ENCODE data around the gene TM7SF3.

DNA sequence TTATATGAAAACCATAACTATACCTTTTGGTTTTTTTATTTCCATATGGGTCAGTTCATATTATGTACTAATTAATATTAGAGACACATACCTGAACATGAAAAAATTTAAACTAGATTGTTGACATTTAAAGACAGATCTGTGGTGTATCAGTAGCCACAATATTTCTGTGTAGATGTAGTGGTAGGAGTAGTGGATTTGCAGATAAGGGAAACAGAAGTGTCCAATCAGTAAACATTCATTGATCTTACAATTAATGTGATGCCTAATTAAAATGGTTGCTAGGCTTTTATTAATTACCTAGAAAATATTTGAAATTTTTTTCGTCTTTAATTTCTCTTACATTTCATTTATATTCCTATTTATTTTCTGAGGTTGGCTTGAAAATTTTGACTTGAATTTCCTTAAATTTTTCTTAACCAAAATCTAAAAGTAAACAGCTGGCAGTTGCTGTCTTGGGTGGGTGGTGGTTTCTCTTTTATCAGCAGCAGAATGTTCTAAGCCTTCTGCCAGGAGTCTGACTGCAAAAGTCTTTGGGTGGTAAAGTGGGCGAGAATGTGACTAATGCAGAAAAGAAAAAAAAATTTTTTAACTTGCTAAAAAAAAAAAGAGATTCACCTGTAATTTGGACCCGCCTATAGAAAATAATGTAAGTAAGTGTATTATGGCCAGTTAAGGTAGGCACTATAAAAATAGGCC, 73.5 kb downstream of the TM7SF3 start:
- TF ChIP-seq CTCF (IDR thresholded peaks at IDR 0.05; ENCODE audit: extremely low read depth in 1 of 2, insufficient read depth in 1 of 2, low read depth in 1 of 2, low read length in 2 of 2) (no peak), MAX (IDR thresholded peaks at IDR 0.05; ENCODE audit: insufficient read depth, insufficient read length) (no peak), MYC (IDR thresholded peaks at IDR 0.05; ENCODE audit: low read depth, low read length) (no peak), POLR2AphosphoS5 (IDR thresholded peaks at IDR 0.05; ENCODE audit: insufficient read depth, low read depth, low read length) (no peak), POLR2A (IDR thresholded peaks at IDR 0.05; ENCODE audit: low read depth, low read length) (no peak), GATA2 (IDR thresholded peaks at IDR 0.05; ENCODE audit: insufficient read depth, insufficient read length, low read depth, low read length) (no peak)

Measured in endothelial cell of umbilical vein (primary cell).